Stimulated activated effector memory CD8-positive, alpha-beta T cell treated with anti-CD3 and anti-CD28 coated beads, Interleukin-12 subunit alpha, Interleukin-12 subunit beta, amount 100 ng/mL, for 72 hours (primary cell): ENCODE data around the gene GLS.

Source experiments
- ATAC-seq: fragments of 150-1000 bp; cut with Tn5 transposase; 2 replicates; pipeline ENCODE4 v1.10.0; 2021
- DNase-seq, 2 donors: peaks; one replicate each; pipeline ENCODE4 v3.0.0; 2021 to 2022; ENCODE audit warnings: low spot score in 2 of 2
- H3K27ac Mint-ChIP-seq: one replicate; pipeline ENCODE4 v1.8.0; 2022; ENCODE audit warnings: mild to moderate bottlenecking, mixed read lengths
- H3K36me3 Mint-ChIP-seq: one replicate; pipeline ENCODE4 v1.8.0; 2022; ENCODE audit warnings: mild to moderate bottlenecking, mixed read lengths
- H3K4me1 Mint-ChIP-seq: one replicate; pipeline ENCODE4 v1.8.0; 2022; ENCODE audit warnings: mixed read lengths
- H3K4me3 Mint-ChIP-seq: one replicate; pipeline ENCODE4 v1.8.0; 2022; ENCODE audit warnings: mild to moderate bottlenecking, mixed read lengths
- H3K9me3 Mint-ChIP-seq: one replicate; pipeline ENCODE4 v1.8.0; 2022; ENCODE audit warnings: mixed read lengths

The GLS gene

GRCh38 chr2:190880378-190881083 is at the start of gene GLS:
GLS (plus strand) TSS chr2:190880821; CDS start chr2:190881085, 264 bp downstream.
- ATAC-seq (peak; percentile 86), DNase-seq (peak; percentile 81 to 97)

GRCh38 chr2:190831941-190832340 is 48.7 kb upstream of the GLS start:
- H3K4me3 Mint-ChIP-seq = no peak overlapping the region
- no peaks in the 10 kb centered on the region for H3K9me3 Mint-ChIP-seq
- peaks cover 5% of the 10 kb centered on the region for H3K4me1 Mint-ChIP-seq
- no peak for DNase-seq
- no peaks in the 10 kb centered on the region for H3K36me3 Mint-ChIP-seq
- ATAC-seq = no peak
- H3K27ac Mint-ChIP-seq = no peak overlapping the region

More at GRCh38 chr2:190880378-190881083, at the start of gene GLS:
- peaks cover 30% of the 10 kb centered on the region for H3K4me1 Mint-ChIP-seq
- H3K27ac Mint-ChIP-seq = peak within 1 kb of the TSS; percentile 100
- H3K9me3 Mint-ChIP-seq = no peaks in the 10 kb centered on the region
- H3K36me3 Mint-ChIP-seq = peaks cover 55% of the 10 kb centered on the region
- peak within 1 kb of the TSS; percentile 95 for H3K4me3 Mint-ChIP-seq

GRCh38 chr2:190834890-190835208 is 45.8 kb upstream of the GLS start:
- Mint-ChIP-seq H3K9me3 (no peaks in the 10 kb centered on the region), H3K27ac (no peak overlapping the region), H3K4me1 (peaks cover 12% of the 10 kb centered on the region), H3K4me3 (no peak overlapping the region), H3K36me3 (no peaks in the 10 kb centered on the region)
- ATAC-seq (no peak), DNase-seq (no peak)

- Mint-ChIP-seq H3K9me3 (no peaks in the 10 kb centered on the region), H3K4me3 (no peak overlapping the region), H3K4me1 (peaks cover 12% of the 10 kb centered on the region), H3K36me3 (no peaks in the 10 kb centered on the region), H3K27ac (no peak overlapping the region)
- no peak for DNase-seq
- no peak for ATAC-seq
Measured at GRCh38 chr2:190835303-190835930, 45.2 kb upstream of the GLS start.

- DNase-seq = no peak
- ATAC-seq = no peak
- no peaks in the 10 kb centered on the region for H3K36me3 Mint-ChIP-seq
- H3K9me3 Mint-ChIP-seq = no peaks in the 10 kb centered on the region
- H3K27ac Mint-ChIP-seq = no peak overlapping the region
- peaks cover 20% of the 10 kb centered on the region for H3K4me1 Mint-ChIP-seq
- no peak overlapping the region for H3K4me3 Mint-ChIP-seq
Measured at GRCh38 chr2:190836767-190837166, 43.9 kb upstream of the GLS start.

- peaks cover 27% of the 10 kb centered on the region for H3K4me1 Mint-ChIP-seq
- no peaks in the 10 kb centered on the region for H3K9me3 Mint-ChIP-seq
- DNase-seq = no peak
- H3K4me3 Mint-ChIP-seq = no peak overlapping the region
- no peaks in the 10 kb centered on the region for H3K36me3 Mint-ChIP-seq
- no peak overlapping the region for H3K27ac Mint-ChIP-seq
- no peak for ATAC-seq
Measured at GRCh38 chr2:190837420-190837819, 43.2 kb upstream of the GLS start.

GRCh38 chr2:190837952-190838361 is 42.7 kb upstream of the GLS start:
- Mint-ChIP-seq H3K4me3 (no peak overlapping the region), H3K9me3 (no peaks in the 10 kb centered on the region), H3K36me3 (no peaks in the 10 kb centered on the region), H3K4me1 (peaks cover 30% of the 10 kb centered on the region), H3K27ac (no peak overlapping the region)
- no peak for DNase-seq
- ATAC-seq = no peak

GRCh38 chr2:190838492-190838910 is 42.1 kb upstream of the GLS start:
- Mint-ChIP-seq H3K4me3 (no peak overlapping the region), H3K36me3 (no peaks in the 10 kb centered on the region), H3K9me3 (no peaks in the 10 kb centered on the region), H3K27ac (no peak overlapping the region), H3K4me1 (peaks cover 30% of the 10 kb centered on the region)
- ATAC-seq (peak; percentile 85), DNase-seq (peak in 1 of 2 donors; percentile 52)

GRCh38 chr2:190840569-190841172 is 40.0 kb upstream of the GLS start:
- H3K4me1 Mint-ChIP-seq = peaks cover 26% of the 10 kb centered on the region
- ATAC-seq = no peak
- H3K4me3 Mint-ChIP-seq = no peak overlapping the region

GRCh38 chr2:190841707-190842505 is 38.7 kb upstream of the GLS start:
- ATAC-seq (peak; percentile 48), DNase-seq (no peak)
- H3K4me1 Mint-ChIP-seq = peaks cover 26% of the 10 kb centered on the region
- H3K36me3 Mint-ChIP-seq = peaks cover 10% of the 10 kb centered on the region
- no peaks in the 10 kb centered on the region for H3K9me3 Mint-ChIP-seq
- peak overlapping the region; percentile 11 for H3K4me3 Mint-ChIP-seq
- peak overlapping the region; percentile 69 for H3K27ac Mint-ChIP-seq

More at GRCh38 chr2:190840569-190841172, 40.0 kb upstream of the GLS start:
- Mint-ChIP-seq H3K36me3 (peaks cover 10% of the 10 kb centered on the region), H3K27ac (no peak overlapping the region), H3K9me3 (no peaks in the 10 kb centered on the region)
- DNase-seq = no peak

GRCh38 chr2:190842606-190843104 is 38.0 kb upstream of the GLS start:
- H3K4me3 Mint-ChIP-seq = peak overlapping the region; percentile 11
- ATAC-seq (no peak), DNase-seq (no peak)
- no peaks in the 10 kb centered on the region for H3K9me3 Mint-ChIP-seq
- H3K27ac Mint-ChIP-seq = no peak overlapping the region
- peaks cover 10% of the 10 kb centered on the region for H3K36me3 Mint-ChIP-seq
- peaks cover 26% of the 10 kb centered on the region for H3K4me1 Mint-ChIP-seq

- Mint-ChIP-seq H3K9me3 (no peaks in the 10 kb centered on the region), H3K36me3 (peaks cover 10% of the 10 kb centered on the region), H3K4me1 (peaks cover 18% of the 10 kb centered on the region), H3K27ac (no peak overlapping the region), H3K4me3 (peak overlapping the region; percentile 43)
- ATAC-seq (peak; percentile 97), DNase-seq (peak; percentile 47 to 85)
Measured at GRCh38 chr2:190843890-190844699, 36.5 kb upstream of the GLS start.

- H3K27ac Mint-ChIP-seq = no peak overlapping the region
- DNase-seq (no peak), ATAC-seq (no peak)
- H3K36me3 Mint-ChIP-seq = peaks cover 10% of the 10 kb centered on the region
- peak overlapping the region; percentile 43 for H3K4me3 Mint-ChIP-seq
- H3K4me1 Mint-ChIP-seq = peaks cover 18% of the 10 kb centered on the region
- H3K9me3 Mint-ChIP-seq = no peaks in the 10 kb centered on the region
Measured at GRCh38 chr2:190844700-190845401, 35.8 kb upstream of the GLS start.

- Mint-ChIP-seq H3K36me3 (peaks cover 10% of the 10 kb centered on the region), H3K27ac (no peak overlapping the region), H3K9me3 (no peaks in the 10 kb centered on the region), H3K4me1 (peaks cover 10% of the 10 kb centered on the region), H3K4me3 (no peak overlapping the region)
- DNase-seq (no peak), ATAC-seq (no peak)
Measured at GRCh38 chr2:190846746-190847145, 33.9 kb upstream of the GLS start.
